HEK293 (cell line): ENCODE measurements around the gene WDR13.

Source experiments
- CTCF ChIA-PET: fragments of 350-600 bp; formaldehyde crosslinking; extraction: SDS; loops from one replicate; lab custom pipeline; 2021; ENCODE audit warnings: antibody characterized with exemption; lab: Yijun Ruan, JAX
- POLR2A ChIA-PET: fragments of 300-600 bp; formaldehyde crosslinking; extraction: SDS; loops from one replicate; lab custom pipeline; 2020; ENCODE audit warnings: antibody characterized with exemption, inconsistent platforms; lab: Yijun Ruan, JAX
- H3K27ac ChIP-seq: fragments of 200-500 bp; sonication (Bioruptor generic); 2 replicates; pipeline ENCODE4 v1.5.1; 2014; ENCODE audit warnings: low read depth, low read length, control low read depth, inconsistent platforms; ENCODE audit errors: extremely low read depth
- H3K36me3 ChIP-seq, 2 experiments: fragments of 200-500 bp in 1 of 2; sonication (Bioruptor generic) in 1 of 2; 1 replicate in 1 of 2; 2 replicates in 1 of 2; pipeline ENCODE4 v1.5.1; 2014 to 2017; ENCODE audit warnings: inconsistent platforms in 2 of 2, low read length in 2 of 2; ENCODE audit not compliant: control insufficient read depth in 2 of 2, insufficient read depth in 1 of 2
- H3K4me1 ChIP-seq: fragments of 200-500 bp; sonication (Bioruptor generic); 2 replicates; pipeline ENCODE4 v1.5.1; 2014; ENCODE audit warnings: mild to moderate bottlenecking, low read length, inconsistent platforms; ENCODE audit not compliant: control insufficient read depth, insufficient read depth
- H3K4me3 ChIP-seq: 2 replicates; pipeline ENCODE4 v1.5.1; 2011; ENCODE audit warnings: low read depth, mild to moderate bottlenecking, control low read depth, low read length, moderate library complexity
- H3K9me3 ChIP-seq: fragments of 200-500 bp; sonication (Bioruptor generic); 2 replicates; pipeline ENCODE4 v1.5.1; 2014; ENCODE audit warnings: low read depth, low read length, inconsistent platforms; ENCODE audit not compliant: control insufficient read depth, insufficient read depth
- GFI1B ChIP-seq: fragments of 450-650 bp; formaldehyde crosslinking; IDR thresholded peaks from 2 replicates; pipeline ENCODE4 v1.5.1; 2016; ENCODE audit warnings: missing biosample characterization, missing genetic modification characterization
- KLF16 ChIP-seq: fragments of 450-650 bp; formaldehyde crosslinking; IDR thresholded peaks from 2 replicates; pipeline ENCODE4 v1.5.1; 2017; ENCODE audit warnings: missing biosample characterization, missing genetic modification characterization
- PRDM2 ChIP-seq: fragments of 450-650 bp; formaldehyde crosslinking; IDR thresholded peaks from 2 replicates; pipeline ENCODE4 v1.5.1; 2016; ENCODE audit warnings: missing biosample characterization, missing genetic modification characterization, borderline replicate concordance
- PRDM6 ChIP-seq: fragments of 450-650 bp; formaldehyde crosslinking; IDR thresholded peaks from 2 replicates; pipeline ENCODE4 v1.5.1; 2017; ENCODE audit warnings: missing biosample characterization, missing genetic modification characterization
- REPIN1 ChIP-seq: fragments of 450-650 bp; formaldehyde crosslinking; IDR thresholded peaks from 2 replicates; pipeline ENCODE4 v1.5.1; 2017; ENCODE audit warnings: missing biosample characterization, missing genetic modification characterization, low read depth
- ZBTB17 ChIP-seq: fragments of 450-650 bp; formaldehyde crosslinking; IDR thresholded peaks from 2 replicates; pipeline ENCODE4 v1.5.1; 2016; ENCODE audit warnings: missing biosample characterization, missing genetic modification characterization
- ZBTB48 ChIP-seq: fragments of 450-650 bp; formaldehyde crosslinking; IDR thresholded peaks from 2 replicates; pipeline ENCODE4 v1.5.1; 2016; ENCODE audit warnings: missing biosample characterization, missing genetic modification characterization
- ZBTB6 ChIP-seq: fragments of 450-650 bp; formaldehyde crosslinking; IDR thresholded peaks from 2 replicates; pipeline ENCODE4 v1.5.1; 2017; ENCODE audit warnings: missing biosample characterization, missing genetic modification characterization
- ZFHX2 ChIP-seq: fragments of 450-650 bp; formaldehyde crosslinking; conservative IDR thresholded peaks from 2 replicates; pipeline ENCODE4 v1.5.1; 2016; ENCODE audit warnings: missing biosample characterization, missing genetic modification characterization
- ZNF169 ChIP-seq: fragments of 450-650 bp; formaldehyde crosslinking; IDR thresholded peaks from 2 replicates; pipeline ENCODE4 v1.5.1; 2016; ENCODE audit warnings: missing biosample characterization, missing genetic modification characterization
- ZNF274 ChIP-seq, 2 experiments: fragments of 200-500 bp in 1 of 2; fragments of 450-650 bp in 1 of 2; sonication (Bioruptor generic) in 1 of 2; formaldehyde crosslinking in 1 of 2; IDR thresholded peaks; 2 replicates each; pipeline versions ENCODE4 v1.5.1 to v1.6.1; 2014 to 2016; ENCODE audit warnings: borderline replicate concordance in 1 of 2, inconsistent platforms in 1 of 2, low read length in 1 of 2, missing biosample characterization in 1 of 2, missing genetic modification characterization in 1 of 2
- ZNF292 ChIP-seq: fragments of 450-650 bp; formaldehyde crosslinking; IDR thresholded peaks from 2 replicates; pipeline ENCODE4 v1.5.1; 2016; ENCODE audit warnings: low read depth, missing biosample characterization, missing genetic modification characterization, borderline replicate concordance
- ZNF670 ChIP-seq: fragments of 450-650 bp; formaldehyde crosslinking; IDR thresholded peaks from 2 replicates; pipeline ENCODE4 v1.5.1; 2016; ENCODE audit warnings: missing biosample characterization, missing genetic modification characterization, low read depth
- ZNF692 ChIP-seq: fragments of 450-650 bp; formaldehyde crosslinking; IDR thresholded peaks from 2 replicates; pipeline ENCODE4 v1.5.1; 2016; ENCODE audit warnings: missing biosample characterization, missing genetic modification characterization
- ZNF791 ChIP-seq: fragments of 450-650 bp; formaldehyde crosslinking; IDR thresholded peaks from 2 replicates; pipeline ENCODE4 v1.5.1; 2016; ENCODE audit warnings: missing biosample characterization, missing genetic modification characterization

The WDR13 gene

GRCh38 chrX:48591255-48591791, 6.0 kb upstream of the WDR13 start:
- Histone ChIP-seq H3K36me3 (no peaks in the 10 kb centered on the region), H3K4me1 (no peaks in the 10 kb centered on the region), H3K4me3 (no peak overlapping the region), H3K27ac (no peak overlapping the region), H3K9me3 (no peaks in the 10 kb centered on the region)
- ChIA-PET POLR2A (interaction anchor here (1.0 kb wide), 1 partner anchor 13 kb away, joined by 5 read pairs; no protein-coding TSS in a partner anchor), CTCF (interaction anchor here (0.6 kb wide), 1 partner anchor 528 kb away, joined by 3 read pairs; no protein-coding TSS in a partner anchor)
- TF ChIP-seq KLF16 (no peak), ZBTB6 (no peak), ZNF670 (tag by site-specific recombination) (no peak), ZBTB48 (no peak), REPIN1 (tag by site-specific recombination) (no peak), ZNF274 (IDR thresholded peaks at IDR 0.05; ENCODE audit: low read length) (no peak), ZNF274 (tag by site-specific recombination; IDR thresholded peaks at IDR 0.05; ENCODE audit: borderline replicate concordance) (no peak), PRDM6 (tag by site-specific recombination) (no peak), ZBTB17 (tag by site-specific recombination) (no peak), ZNF791 (tag by site-specific recombination) (no peak), ZNF692 (tag by site-specific recombination) (no peak), ZNF169 (tag by site-specific recombination) (no peak), ZNF292 (no peak)

GRCh38 chrX:48592971-48593370, 4.3 kb upstream of the WDR13 start:
- no peak overlapping the region for H3K4me3 ChIP-seq
- H3K9me3 ChIP-seq, result no peaks in the 10 kb centered on the region
- ChIA-PET POLR2A (interaction anchor here (0.9 kb wide), 1 partner anchor 14 kb away, joined by 5 read pairs; no protein-coding TSS in a partner anchor), CTCF (interaction anchor here (0.7 kb wide), 1 partner anchor 45 kb away, joined by 3 read pairs; no protein-coding TSS in a partner anchor)
- no peaks in the 10 kb centered on the region for H3K4me1 ChIP-seq
- H3K36me3 ChIP-seq, result no peaks in the 10 kb centered on the region
- H3K27ac ChIP-seq, result no peak overlapping the region
- TF ChIP-seq ZFHX2 (tag by site-specific recombination), result peak; percentile 57
- TF ChIP-seq PRDM2, result no peak
- no peak for TF ChIP-seq GFI1B
